Ishikawa (cell line): Measurements from ENCODE around the gene RARS2.

Source experiments
- CEBPB ChIP-seq: IDR thresholded peaks from 2 replicates; pipeline ENCODE4 v1.6.1; 2012
- CREB1 ChIP-seq: IDR thresholded peaks from 2 replicates; pipeline ENCODE4 v1.6.1; 2012; ENCODE audit warnings: low read depth
- EGR1 ChIP-seq: IDR thresholded peaks from 2 replicates; pipeline ENCODE4 v1.6.1; 2012
- EP300 ChIP-seq: IDR thresholded peaks from 2 replicates; pipeline ENCODE4 v1.6.1; 2012; ENCODE audit warnings: borderline replicate concordance
- FOXM1 ChIP-seq: IDR thresholded peaks from 2 replicates; pipeline ENCODE4 v1.6.1; 2012; ENCODE audit warnings: low read depth, borderline replicate concordance
- NFIC ChIP-seq: IDR thresholded peaks from 2 replicates; pipeline ENCODE4 v1.6.1; 2012
- RAD21 ChIP-seq: IDR thresholded peaks from 2 replicates; pipeline ENCODE4 v1.6.1; 2012; ENCODE audit warnings: low read depth
- TAF1 ChIP-seq: IDR thresholded peaks from 2 replicates; pipeline ENCODE4 v1.6.1; 2012; ENCODE audit warnings: low read depth, mild to moderate bottlenecking
- TCF12 ChIP-seq: IDR thresholded peaks from 2 replicates; pipeline ENCODE4 v1.6.1; 2012; ENCODE audit warnings: low read depth
- TEAD4 ChIP-seq: IDR thresholded peaks from 2 replicates; pipeline ENCODE4 v1.6.1; 2012
- YY1 ChIP-seq: IDR thresholded peaks from 2 replicates; pipeline ENCODE4 v1.6.1; 2012; ENCODE audit warnings: low read depth
- ZBTB7A ChIP-seq: IDR thresholded peaks from 2 replicates; pipeline ENCODE4 v1.6.1; 2012; ENCODE audit warnings: low read depth
- TF ChIP-seq, protein P1 (sequence below): IDR thresholded peaks from 2 replicates; pipeline ENCODE4 v1.6.1; 2012
- TF ChIP-seq, protein P2 (sequence below): IDR thresholded peaks from 2 replicates; pipeline ENCODE4 v1.6.1; 2012
- TF ChIP-seq, protein P3 (sequence below): IDR thresholded peaks from 2 replicates; pipeline ENCODE4 v1.6.1; 2012; ENCODE audit warnings: low read depth, mild to moderate bottlenecking

RARS2 gene

DNA sequence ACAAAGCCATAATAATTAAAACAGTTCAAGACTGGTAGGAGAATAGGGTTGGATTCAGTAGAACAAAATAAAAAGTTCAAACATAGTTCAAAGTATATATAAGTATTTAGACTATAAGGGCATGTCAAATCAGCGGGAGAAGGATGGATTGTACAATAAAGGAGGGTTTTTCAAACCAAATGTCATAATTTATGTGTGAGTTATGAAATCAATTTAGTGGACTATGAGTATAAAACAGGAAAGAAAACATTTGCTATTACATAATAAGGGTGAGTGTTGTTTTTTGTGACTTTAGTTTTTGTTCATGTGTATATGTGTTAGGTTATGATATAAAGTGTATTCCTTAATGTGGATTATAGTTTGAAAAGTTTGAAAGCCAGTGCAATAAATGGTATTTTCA is 10.8 kb upstream of the RARS2 start:
- TF ChIP-seq TCF12, result no peak
- no peak for TF ChIP-seq TEAD4
- TF ChIP-seq EP300, result no peak
- TF ChIP-seq RAD21, result no peak
- TF ChIP-seq NFIC, result no peak
- TF ChIP-seq CEBPB, result no peak

DNA sequence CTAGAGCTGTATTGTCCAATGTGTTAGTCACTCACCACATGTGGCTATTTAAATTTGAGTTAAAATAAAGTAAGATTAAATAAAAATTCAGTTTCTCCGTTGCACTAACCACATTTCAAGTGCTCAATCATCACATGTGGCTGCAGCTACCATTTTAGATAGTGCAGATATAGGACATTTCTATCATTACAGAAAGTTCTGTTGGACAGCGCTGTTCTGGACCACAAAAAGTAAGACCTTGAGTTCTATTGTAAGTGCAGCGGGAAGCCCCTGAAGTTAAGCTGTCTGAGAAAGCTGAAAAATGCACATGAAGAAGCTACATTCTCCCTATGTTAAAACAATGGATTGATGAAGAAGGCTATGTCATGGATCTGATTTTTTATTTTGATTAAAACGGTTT is 1.2 kb upstream of the RARS2 start:
- TF ChIP-seq FOXM1 (no peak), TCF12 (no peak), ZBTB7A (no peak), TEAD4 (no peak), EGR1 (no peak), EP300 (no peak), CEBPB (no peak), RAD21 (no peak), YY1 (no peak), TAF1 (no peak), NFIC (no peak), CREB1 (no peak)
- TF ChIP-seq, protein P1, sequence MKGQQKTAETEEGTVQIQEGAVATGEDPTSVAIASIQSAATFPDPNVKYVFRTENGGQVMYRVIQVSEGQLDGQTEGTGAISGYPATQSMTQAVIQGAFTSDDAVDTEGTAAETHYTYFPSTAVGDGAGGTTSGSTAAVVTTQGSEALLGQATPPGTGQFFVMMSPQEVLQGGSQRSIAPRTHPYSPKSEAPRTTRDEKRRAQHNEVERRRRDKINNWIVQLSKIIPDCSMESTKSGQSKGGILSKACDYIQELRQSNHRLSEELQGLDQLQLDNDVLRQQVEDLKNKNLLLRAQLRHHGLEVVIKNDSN, result no peak
- TF ChIP-seq, protein P2, sequence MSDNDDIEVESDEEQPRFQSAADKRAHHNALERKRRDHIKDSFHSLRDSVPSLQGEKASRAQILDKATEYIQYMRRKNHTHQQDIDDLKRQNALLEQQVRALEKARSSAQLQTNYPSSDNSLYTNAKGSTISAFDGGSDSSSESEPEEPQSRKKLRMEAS, result no peak
- TF ChIP-seq, protein P3, sequence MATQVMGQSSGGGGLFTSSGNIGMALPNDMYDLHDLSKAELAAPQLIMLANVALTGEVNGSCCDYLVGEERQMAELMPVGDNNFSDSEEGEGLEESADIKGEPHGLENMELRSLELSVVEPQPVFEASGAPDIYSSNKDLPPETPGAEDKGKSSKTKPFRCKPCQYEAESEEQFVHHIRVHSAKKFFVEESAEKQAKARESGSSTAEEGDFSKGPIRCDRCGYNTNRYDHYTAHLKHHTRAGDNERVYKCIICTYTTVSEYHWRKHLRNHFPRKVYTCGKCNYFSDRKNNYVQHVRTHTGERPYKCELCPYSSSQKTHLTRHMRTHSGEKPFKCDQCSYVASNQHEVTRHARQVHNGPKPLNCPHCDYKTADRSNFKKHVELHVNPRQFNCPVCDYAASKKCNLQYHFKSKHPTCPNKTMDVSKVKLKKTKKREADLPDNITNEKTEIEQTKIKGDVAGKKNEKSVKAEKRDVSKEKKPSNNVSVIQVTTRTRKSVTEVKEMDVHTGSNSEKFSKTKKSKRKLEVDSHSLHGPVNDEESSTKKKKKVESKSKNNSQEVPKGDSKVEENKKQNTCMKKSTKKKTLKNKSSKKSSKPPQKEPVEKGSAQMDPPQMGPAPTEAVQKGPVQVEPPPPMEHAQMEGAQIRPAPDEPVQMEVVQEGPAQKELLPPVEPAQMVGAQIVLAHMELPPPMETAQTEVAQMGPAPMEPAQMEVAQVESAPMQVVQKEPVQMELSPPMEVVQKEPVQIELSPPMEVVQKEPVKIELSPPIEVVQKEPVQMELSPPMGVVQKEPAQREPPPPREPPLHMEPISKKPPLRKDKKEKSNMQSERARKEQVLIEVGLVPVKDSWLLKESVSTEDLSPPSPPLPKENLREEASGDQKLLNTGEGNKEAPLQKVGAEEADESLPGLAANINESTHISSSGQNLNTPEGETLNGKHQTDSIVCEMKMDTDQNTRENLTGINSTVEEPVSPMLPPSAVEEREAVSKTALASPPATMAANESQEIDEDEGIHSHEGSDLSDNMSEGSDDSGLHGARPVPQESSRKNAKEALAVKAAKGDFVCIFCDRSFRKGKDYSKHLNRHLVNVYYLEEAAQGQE, result no peak

DNA sequence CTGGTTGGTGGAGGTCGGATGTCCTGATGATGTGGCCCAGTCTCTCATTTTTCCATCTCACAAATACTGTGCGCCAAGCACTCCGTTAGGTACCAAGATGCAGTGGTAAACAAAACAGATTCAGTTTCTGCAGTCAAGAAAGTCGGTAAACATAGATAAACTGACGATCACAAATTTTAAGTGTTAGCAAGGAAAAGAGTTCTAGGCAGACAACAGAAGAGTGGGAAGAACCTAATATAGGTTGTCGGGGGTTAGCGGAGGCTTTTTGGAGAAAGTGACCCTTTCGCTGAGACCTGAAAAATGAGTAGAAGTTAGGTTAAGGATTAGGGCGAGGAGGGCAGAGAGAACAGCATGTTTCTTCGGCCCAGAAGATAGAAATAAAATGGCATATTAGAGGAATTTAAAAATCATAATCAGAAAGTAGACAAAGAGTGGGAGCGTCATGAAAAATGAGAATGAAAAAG is 662 bp upstream of the RARS2 start:
- no peak for TF ChIP-seq NFIC
- TF ChIP-seq TAF1, result no peak
- no peak for TF ChIP-seq TEAD4
- no peak for TF ChIP-seq FOXM1
- TF ChIP-seq, protein P3, result no peak
- no peak for TF ChIP-seq RAD21

DNA sequence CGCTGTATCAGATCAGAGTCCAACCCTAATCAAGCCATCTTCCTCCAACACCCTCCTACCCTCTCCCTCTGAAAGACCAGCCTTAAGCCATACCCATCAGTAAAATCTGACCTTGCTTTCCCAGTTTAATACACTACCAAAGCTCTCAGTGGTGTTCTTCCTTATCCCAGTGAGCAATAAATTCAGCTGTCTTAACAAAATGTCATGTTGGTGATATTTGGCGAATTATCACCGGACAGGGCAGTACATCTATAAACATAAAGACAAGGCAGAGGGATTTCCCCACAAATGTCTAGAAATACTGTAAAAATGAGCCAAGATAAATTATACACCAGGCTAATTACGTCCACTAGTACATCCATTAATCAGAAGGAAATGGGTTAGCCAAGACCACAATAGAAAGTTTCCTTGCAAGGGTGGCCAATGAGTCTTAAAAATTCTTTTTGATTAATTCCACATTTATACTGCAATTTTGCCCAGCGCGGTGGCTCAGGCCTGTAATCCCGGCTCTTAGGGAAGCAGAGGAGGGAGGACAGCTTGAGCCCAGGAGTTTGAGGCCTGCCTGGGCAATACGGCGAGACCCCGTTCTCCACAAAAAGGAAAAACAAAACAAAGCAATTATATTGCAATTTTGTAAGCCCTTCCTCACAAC is 905 bp downstream of the RARS2 start:
- TF ChIP-seq CEBPB (no peak), CREB1 (no peak), TEAD4 (no peak), EGR1 (no peak), YY1 (no peak), EP300 (no peak), FOXM1 (no peak), TCF12 (no peak), ZBTB7A (no peak), TAF1 (no peak), RAD21 (no peak), NFIC (no peak)
- TF ChIP-seq, protein P2, result no peak
- TF ChIP-seq, protein P3, result no peak
- TF ChIP-seq, protein P1, result no peak
